ENCODE data around the gene CCNB1.

DNA sequence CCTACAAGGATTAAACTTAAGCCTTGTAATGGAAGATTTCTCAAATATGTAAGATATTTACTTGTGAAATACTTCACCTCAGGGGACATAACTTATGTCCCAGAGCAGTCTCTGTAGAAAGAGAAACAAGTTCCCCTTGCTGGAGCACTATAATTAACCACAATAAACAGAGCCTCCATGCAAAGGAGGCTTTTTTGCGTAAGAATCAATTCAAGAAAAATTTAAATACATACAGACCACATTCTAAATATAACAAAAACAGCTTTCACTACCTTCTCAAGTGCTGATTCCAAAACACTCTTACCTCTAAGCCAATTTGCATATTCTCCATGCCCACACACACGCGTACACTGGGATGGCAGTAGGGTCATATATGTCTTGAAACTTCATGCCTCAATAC is 30.7 kb upstream of the CCNB1 start:
- TF ChIP-seq CTCF (conservative IDR thresholded peaks at IDR 0.05) (no peak), ZFX (IDR thresholded peaks at IDR 0.05) (no peak)
